ENCODE data around the gene SEC24C. TPM values are rescaled to one million over a fixed set of nuclear protein-coding genes. Genes with fewer than 3 reads are reported as not detected.

The SEC24C gene
- total and polyA plus RNA-seq, 2 experiments from 2014 or later = 46.8 to 59.4 TPM

DNA sequence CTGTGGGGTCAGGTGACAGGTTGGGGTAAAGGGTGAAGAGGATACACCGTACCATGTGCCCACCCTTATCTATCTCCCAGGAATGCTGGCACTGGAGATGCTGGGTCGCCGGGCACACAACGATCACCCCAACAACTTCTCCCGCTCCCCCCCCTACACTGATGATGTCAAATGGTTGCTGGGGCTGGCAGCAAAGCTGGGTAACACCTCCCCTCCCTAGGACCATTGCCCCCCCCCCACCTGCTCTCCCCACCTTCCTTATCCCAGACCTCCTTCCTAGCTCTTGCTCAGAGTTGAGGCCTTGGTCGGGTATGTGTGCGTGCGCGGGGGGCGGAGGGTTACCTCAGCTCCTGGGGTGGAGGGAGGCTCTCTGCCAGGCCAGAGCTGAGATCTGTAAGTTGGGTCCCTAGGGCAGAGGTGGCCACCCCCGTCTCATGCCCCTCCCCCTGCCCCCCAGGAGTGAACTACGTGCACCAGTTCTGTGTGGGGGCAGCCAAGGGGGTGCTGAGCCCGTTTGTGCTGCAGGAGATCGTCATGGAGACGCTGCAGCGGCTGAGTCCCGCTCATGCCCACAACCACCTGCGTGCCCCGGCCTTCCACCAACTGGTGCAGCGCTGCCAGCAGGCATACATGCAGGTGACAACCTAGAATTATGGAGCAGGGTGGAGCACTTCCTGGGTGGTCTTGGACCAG is 56.5 kb downstream of the SEC24C start:
- DNase-seq (ENCODE audit: low spot score) = no peak
- no peak overlapping the region for H3K27ac ChIP-seq
- no peak overlapping the region for H3K4me3 ChIP-seq
- H3K36me3 ChIP-seq (replicated peaks; ENCODE audit: insufficient read depth, low read depth) = no peaks in the 10 kb centered on the region
- H2AFZ ChIP-seq = no peak overlapping the region
- H3K9me2 ChIP-seq (replicated peaks; ENCODE audit: insufficient read depth) = no peaks in the 10 kb centered on the region
- H3K4me1 ChIP-seq (ENCODE audit: insufficient read depth) = no peaks in the 10 kb centered on the region
- TF ChIP-seq EZH2 (IDR thresholded peaks at IDR 0.05; ENCODE audit: borderline replicate concordance) (no peak), EZH2phosphoT487 (IDR thresholded peaks at IDR 0.05; ENCODE audit: low read depth, severe bottlenecking, unreplicated experiment) (no peak), CTCF (IDR thresholded peaks at IDR 0.05; ENCODE audit: poor library complexity) (no peak)
- no peaks in the 10 kb centered on the region for H3K79me2 ChIP-seq
- no peak overlapping the region for H3K4me2 ChIP-seq
- WGBS (ENCODE audit: low lambda C conversion rate, missing lambda C conversion rate) = 91% methylated on average over 13 of the region's 20 CpGs
- no peaks in the 10 kb centered on the region for H3K27me3 ChIP-seq
- H4K20me1 ChIP-seq (ENCODE audit: insufficient read depth, poor library complexity, severe bottlenecking) = no peaks in the 10 kb centered on the region
- H3K9me3 ChIP-seq (ENCODE audit: low read depth) = no peaks in the 10 kb centered on the region

DNA sequence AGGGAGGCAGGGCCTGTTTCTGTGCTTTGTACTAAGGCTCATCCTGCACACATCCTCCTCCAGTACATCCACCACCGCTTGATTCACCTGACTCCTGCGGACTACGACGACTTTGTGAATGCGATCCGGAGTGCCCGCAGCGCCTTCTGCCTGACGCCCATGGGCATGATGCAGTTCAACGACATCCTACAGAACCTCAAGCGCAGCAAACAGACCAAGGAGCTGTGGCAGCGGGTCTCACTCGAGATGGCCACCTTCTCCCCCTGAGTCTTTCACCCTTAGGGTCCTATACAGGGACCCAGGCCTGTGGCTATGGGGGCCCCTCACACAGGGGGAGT is 57.0 kb downstream of the SEC24C start:
- H3K4me2 ChIP-seq = no peak overlapping the region
- H3K9me3 ChIP-seq (ENCODE audit: low read depth) = no peaks in the 10 kb centered on the region
- no peaks in the 10 kb centered on the region for H4K20me1 ChIP-seq (ENCODE audit: insufficient read depth, poor library complexity, severe bottlenecking)
- no peaks in the 10 kb centered on the region for H3K27me3 ChIP-seq
- no peak for DNase-seq (ENCODE audit: low spot score)
- TF ChIP-seq EZH2 (IDR thresholded peaks at IDR 0.05; ENCODE audit: borderline replicate concordance) (no peak), CTCF (IDR thresholded peaks at IDR 0.05; ENCODE audit: poor library complexity) (no peak), EZH2phosphoT487 (IDR thresholded peaks at IDR 0.05; ENCODE audit: low read depth, severe bottlenecking, unreplicated experiment) (no peak)
- H2AFZ ChIP-seq = no peak overlapping the region
- no peaks in the 10 kb centered on the region for H3K36me3 ChIP-seq (replicated peaks; ENCODE audit: insufficient read depth, low read depth)
- H3K4me1 ChIP-seq (ENCODE audit: insufficient read depth) = no peaks in the 10 kb centered on the region
- H3K79me2 ChIP-seq = no peaks in the 10 kb centered on the region
- H3K27ac ChIP-seq = no peak overlapping the region
- no peak overlapping the region for H3K4me3 ChIP-seq
- 97% methylated on average over 13 of the region's 13 CpGs for WGBS (ENCODE audit: low lambda C conversion rate, missing lambda C conversion rate)
- no peaks in the 10 kb centered on the region for H3K9me2 ChIP-seq (replicated peaks; ENCODE audit: insufficient read depth)

DNA sequence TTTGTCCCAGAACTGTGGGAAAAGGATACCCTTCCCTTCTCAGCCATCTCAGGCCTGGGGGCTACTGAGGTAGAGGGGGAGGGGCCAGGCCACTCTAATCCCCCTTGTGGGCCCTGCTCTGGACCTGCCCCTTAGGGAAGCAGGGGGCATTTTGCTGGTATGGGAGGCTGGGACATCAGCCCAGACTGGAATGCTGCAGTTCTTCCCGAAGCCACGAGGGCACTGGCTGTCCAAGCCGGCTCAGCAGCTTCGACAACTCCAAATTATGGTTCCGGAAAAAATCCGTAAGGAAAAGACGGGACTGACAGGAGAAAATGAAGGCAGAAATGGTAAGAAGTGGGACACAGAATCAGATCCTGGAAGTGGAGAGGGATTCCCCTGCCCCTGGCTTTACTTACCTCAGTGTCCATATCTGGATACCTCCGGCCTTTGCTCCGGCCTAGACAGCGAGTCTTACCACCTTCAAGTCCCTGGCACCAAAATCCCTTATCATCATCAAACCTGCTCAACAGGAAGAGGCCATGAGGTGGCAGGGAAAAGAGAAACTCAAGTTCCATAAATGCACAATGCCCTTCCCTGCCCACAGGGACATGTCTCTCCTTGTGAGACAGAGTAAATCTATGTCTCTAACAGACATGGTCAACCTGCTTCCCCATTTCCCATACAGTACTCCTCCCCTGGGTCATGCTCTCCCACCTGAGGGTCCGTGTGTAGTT is 58.3 kb downstream of the SEC24C start:
- Histone ChIP-seq H4K20me1 (ENCODE audit: insufficient read depth, poor library complexity, severe bottlenecking) (no peaks in the 10 kb centered on the region), H2AFZ (no peak overlapping the region), H3K4me2 (no peak overlapping the region), H3K27ac (no peak overlapping the region), H3K27me3 (no peaks in the 10 kb centered on the region), H3K9me2 (replicated peaks; ENCODE audit: insufficient read depth) (no peaks in the 10 kb centered on the region), H3K4me3 (no peak overlapping the region), H3K9me3 (ENCODE audit: low read depth) (no peaks in the 10 kb centered on the region), H3K4me1 (ENCODE audit: insufficient read depth) (no peaks in the 10 kb centered on the region), H3K79me2 (no peaks in the 10 kb centered on the region), H3K36me3 (replicated peaks; ENCODE audit: insufficient read depth, low read depth) (no peaks in the 10 kb centered on the region)
- TF ChIP-seq EZH2phosphoT487 (IDR thresholded peaks at IDR 0.05; ENCODE audit: low read depth, severe bottlenecking, unreplicated experiment) (no peak), EZH2 (IDR thresholded peaks at IDR 0.05; ENCODE audit: borderline replicate concordance) (no peak), CTCF (IDR thresholded peaks at IDR 0.05; ENCODE audit: poor library complexity) (no peak)
- 92% methylated on average over 11 of the region's 11 CpGs for WGBS (ENCODE audit: low lambda C conversion rate, missing lambda C conversion rate)
- DNase-seq (ENCODE audit: low spot score) = no peak
